Activated naive CD4-positive, alpha-beta T cell treated with anti-CD3 and anti-CD28 coated beads, Interleukin-2, amount 10 ng/mL, durations not matched to agents 7 days and 5 days (primary cell): ENCODE results near the gene GBX1.

Experiments
- CTCF ChIA-PET: fragments of 350-600 bp; sonication (Branson Sonifier 250); formaldehyde crosslinking; loops from one replicate; lab custom pipeline; 2021; ENCODE audit warnings: antibody characterized with exemption; lab: Charles Lee
- DNase-seq: peaks from one replicate; pipeline ENCODE4 v3.0.0-alpha.2; 2020
- H3K27ac Mint-ChIP-seq: one replicate; pipeline ENCODE4 v1.8.0; 2021; ENCODE audit warnings: mild to moderate bottlenecking, moderate library complexity, mixed read lengths
- H3K27me3 Mint-ChIP-seq: one replicate; pipeline ENCODE4 v1.8.0; 2021; ENCODE audit warnings: mild to moderate bottlenecking, mixed read lengths
- H3K36me3 Mint-ChIP-seq: one replicate; pipeline ENCODE4 v1.8.0; 2021; ENCODE audit warnings: mixed read lengths
- H3K4me1 Mint-ChIP-seq: one replicate; pipeline ENCODE4 v1.8.0; 2021; ENCODE audit warnings: mixed read lengths
- H3K4me3 Mint-ChIP-seq: one replicate; pipeline ENCODE4 v1.8.0; 2021; ENCODE audit warnings: mild to moderate bottlenecking, moderate library complexity, mixed read lengths
- H3K9me3 Mint-ChIP-seq: one replicate; pipeline ENCODE4 v1.8.0; 2021; ENCODE audit warnings: mixed read lengths

GBX1 gene

DNA sequence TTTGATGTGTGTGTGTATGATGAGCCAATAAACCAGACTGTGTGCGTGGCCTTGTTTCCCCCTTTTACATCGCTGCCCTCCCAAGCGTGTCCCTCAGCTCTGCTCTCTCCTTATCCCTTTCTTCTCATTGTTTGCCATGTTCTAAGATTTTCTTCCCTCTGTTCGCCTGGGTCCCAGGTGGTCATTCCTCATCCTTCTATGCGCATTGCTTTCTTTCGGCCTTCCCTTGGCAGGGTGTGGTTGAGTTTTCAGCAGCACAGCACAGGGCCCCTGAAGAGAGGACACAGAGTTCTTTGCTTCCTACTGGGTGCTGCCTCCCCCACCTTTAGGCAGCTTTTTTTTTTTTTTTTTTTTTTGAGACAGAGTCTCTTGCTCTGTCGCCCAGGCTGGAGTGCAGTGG, 23.1 kb downstream of the GBX1 start:
- peaks cover 33% of the 10 kb centered on the region for H3K27me3 Mint-ChIP-seq
- H3K4me1 Mint-ChIP-seq = no peaks in the 10 kb centered on the region
- no peak for DNase-seq
- no peaks in the 10 kb centered on the region for H3K36me3 Mint-ChIP-seq
- CTCF ChIA-PET = interaction anchor here (1.3 kb wide), 1 partner anchor 10 kb away, joined by 3 read pairs; no protein-coding TSS in a partner anchor
- H3K4me3 Mint-ChIP-seq = no peak overlapping the region
- H3K9me3 Mint-ChIP-seq = no peaks in the 10 kb centered on the region
- no peak overlapping the region for H3K27ac Mint-ChIP-seq

DNA sequence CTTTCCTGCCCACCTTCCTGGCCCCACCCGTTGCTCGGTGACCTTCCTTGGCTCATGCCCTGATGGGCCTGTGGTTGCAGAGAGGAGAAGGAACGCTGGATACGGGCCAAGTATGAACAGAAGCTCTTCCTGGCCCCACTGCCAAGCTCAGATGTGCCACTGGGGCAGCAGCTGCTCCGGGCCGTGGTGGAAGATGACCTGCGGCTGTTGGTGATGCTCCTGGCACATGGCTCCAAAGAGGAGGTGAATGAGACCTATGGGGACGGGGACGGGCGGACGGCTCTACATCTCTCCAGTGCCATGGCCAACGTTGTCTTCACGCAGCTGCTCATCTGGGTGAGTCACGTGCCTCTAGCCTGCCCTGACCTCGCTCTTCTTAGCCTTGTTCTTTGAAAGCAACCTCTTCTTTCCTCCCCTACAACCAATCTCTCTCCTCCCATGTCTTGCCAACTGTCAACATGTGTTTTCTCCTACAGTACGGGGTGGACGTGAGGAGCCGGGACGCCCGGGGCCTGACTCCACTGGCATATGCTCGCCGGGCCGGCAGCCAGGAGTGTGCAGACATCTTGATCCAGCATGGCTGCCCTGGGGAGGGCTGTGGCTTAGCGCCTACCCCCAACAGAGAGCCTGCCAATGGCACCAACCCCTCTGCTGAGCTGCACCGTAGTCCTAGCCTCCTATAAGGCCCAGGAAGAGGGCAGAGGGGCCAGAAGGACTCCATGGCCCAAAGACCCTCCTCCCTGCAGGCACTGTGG, 24.1 kb downstream of the GBX1 start:
- H3K4me3 Mint-ChIP-seq = no peak overlapping the region
- CTCF ChIA-PET = interaction anchor here (1.3 to 1.4 kb wide), 2 partner anchors 11 to 19 kb away, joined by 3 to 4 read pairs; no protein-coding TSS in a partner anchor
- H3K27me3 Mint-ChIP-seq = peaks cover 24% of the 10 kb centered on the region
- H3K36me3 Mint-ChIP-seq = no peaks in the 10 kb centered on the region
- H3K9me3 Mint-ChIP-seq = no peaks in the 10 kb centered on the region
- H3K27ac Mint-ChIP-seq = no peak overlapping the region
- no peaks in the 10 kb centered on the region for H3K4me1 Mint-ChIP-seq
- DNase-seq = peak; percentile 13

DNA sequence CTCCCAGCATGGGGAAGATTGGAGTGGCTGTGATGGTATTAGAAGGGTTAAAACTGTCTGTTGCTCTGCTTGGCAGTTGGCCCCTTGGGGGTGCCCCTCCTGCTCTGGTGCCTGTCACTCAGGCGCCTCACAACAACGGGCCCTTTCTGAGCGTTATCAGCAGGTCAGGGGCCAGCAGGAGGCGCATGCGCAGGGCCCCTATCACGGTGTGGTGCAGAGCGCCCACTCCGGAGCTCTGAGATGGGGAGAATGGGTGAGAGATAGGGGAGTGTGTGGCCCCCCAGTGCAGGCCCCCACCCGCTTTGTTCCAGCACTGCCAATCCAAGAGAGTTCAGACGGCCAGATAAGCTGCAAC, 24.8 kb downstream of the GBX1 start:
- no peaks in the 10 kb centered on the region for H3K4me1 Mint-ChIP-seq
- CTCF ChIA-PET = interaction anchor here (1.4 kb wide), 1 partner anchor 19 kb away, joined by 4 read pairs; no protein-coding TSS in a partner anchor
- H3K4me3 Mint-ChIP-seq = no peak overlapping the region
- no peaks in the 10 kb centered on the region for H3K9me3 Mint-ChIP-seq
- no peak overlapping the region for H3K27ac Mint-ChIP-seq
- DNase-seq = peak; percentile 10
- peaks cover 16% of the 10 kb centered on the region for H3K27me3 Mint-ChIP-seq
- no peaks in the 10 kb centered on the region for H3K36me3 Mint-ChIP-seq

DNA sequence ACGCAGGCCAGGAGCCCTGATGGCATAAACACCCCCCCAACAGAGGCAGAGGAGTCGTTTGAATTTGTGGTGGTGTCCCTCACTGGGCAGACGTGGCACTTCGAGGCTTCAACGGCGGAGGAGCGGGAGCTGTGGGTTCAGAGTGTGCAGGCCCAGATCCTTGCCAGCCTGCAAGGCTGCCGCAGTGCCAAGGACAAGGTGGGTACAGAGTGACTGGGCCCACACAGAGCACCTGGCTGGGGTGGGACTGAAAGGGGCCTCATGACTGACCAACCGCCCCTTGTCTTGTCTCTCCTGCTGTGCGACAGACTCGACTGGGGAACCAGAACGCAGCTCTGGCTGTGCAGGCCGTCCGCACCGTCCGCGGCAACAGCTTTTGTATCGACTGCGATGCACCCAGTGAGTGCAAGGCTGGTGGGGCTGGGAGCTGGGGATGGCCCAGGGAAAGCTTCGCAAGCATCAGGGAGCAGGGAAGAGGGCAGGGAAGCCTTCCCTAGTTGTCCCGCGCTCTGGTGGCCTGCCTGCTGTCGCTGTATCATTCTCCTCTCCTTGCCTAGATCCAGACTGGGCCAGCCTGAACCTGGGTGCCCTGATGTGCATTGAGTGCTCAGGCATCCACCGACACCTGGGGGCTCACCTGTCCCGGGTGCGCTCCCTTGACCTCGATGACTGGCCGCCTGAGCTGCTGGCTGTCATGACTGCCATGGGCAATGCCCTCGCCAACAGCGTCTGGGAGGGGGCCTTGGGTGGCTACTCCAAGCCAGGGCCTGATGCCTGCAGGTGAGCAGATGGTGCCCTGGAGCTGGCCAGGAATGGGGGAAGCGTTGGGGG, 25.4 kb downstream of the GBX1 start:
- no peaks in the 10 kb centered on the region for H3K9me3 Mint-ChIP-seq
- CTCF ChIA-PET = interaction anchor here (1.1 to 1.4 kb wide), 2 partner anchors 18 kb away, joined by 3 to 4 read pairs; no protein-coding TSS in a partner anchor
- H3K4me1 Mint-ChIP-seq = no peaks in the 10 kb centered on the region
- no peaks in the 10 kb centered on the region for H3K36me3 Mint-ChIP-seq
- H3K27ac Mint-ChIP-seq = no peak overlapping the region
- peak; percentile 16 for DNase-seq
- H3K27me3 Mint-ChIP-seq = peaks cover 11% of the 10 kb centered on the region
- H3K4me3 Mint-ChIP-seq = no peak overlapping the region

DNA sequence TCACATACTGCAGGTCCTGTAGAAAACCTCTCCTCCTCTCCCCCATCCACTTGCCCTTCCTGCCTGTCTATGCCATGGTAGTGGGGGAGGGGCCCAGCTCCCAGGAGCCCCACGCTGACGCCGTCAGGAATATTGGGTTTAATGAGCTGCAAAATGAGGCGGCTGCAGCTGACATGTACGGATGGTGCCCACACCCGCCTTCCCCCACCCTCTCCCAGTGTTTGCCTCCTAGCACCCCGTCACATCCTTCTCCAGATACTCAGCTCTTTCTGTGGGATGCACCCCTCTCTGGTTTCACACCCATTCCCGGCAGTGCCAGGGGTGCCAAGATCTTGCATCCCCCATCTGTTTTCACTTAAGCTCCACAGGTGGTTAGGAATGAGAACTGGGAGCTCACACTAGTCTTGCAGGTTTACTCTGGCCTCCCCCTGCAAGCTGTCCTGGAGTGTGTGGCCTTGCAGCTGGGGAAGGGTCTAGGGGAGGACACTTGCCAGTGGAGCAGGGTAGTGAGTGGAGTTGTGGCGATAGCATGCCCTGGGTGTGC, 26.1 kb downstream of the GBX1 start:
- H3K27me3 Mint-ChIP-seq = peaks cover 4% of the 10 kb centered on the region
- CTCF ChIA-PET = interaction anchor here (1.1 to 1.6 kb wide), 2 partner anchors 17 to 103 kb away, joined by 3 read pairs; no protein-coding TSS in a partner anchor

DNA sequence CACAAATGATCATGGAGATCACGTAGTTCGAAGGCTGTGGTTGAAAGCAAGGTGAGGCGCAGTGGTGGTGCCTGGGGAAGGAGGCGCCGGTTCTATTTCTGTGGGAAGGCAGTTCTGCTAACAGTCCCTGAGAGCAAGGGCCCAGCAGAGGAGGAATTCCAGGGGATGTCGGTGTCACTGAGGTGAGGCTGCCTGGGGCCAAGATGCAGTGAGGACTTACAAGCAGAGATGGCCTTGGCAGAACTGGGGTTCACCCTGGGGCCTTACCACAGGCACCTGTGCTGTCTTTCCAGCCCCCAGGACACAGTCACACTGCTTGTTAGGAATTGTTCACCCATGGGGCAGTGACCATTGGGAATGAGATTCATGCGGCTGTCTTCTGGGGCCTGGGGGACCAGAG, 26.7 kb downstream of the GBX1 start:
- CTCF ChIA-PET = interaction anchor here (1.1 to 2.3 kb wide), 3 partner anchors 17 to 103 kb away, joined by 3 to 5 read pairs (median 3); no protein-coding TSS in a partner anchor
- Mint-ChIP-seq H3K36me3 (no peaks in the 10 kb centered on the region), H3K9me3 (no peaks in the 10 kb centered on the region), H3K27ac (no peak overlapping the region), H3K4me3 (no peak overlapping the region), H3K27me3 (no peaks in the 10 kb centered on the region), H3K4me1 (no peaks in the 10 kb centered on the region)
- DNase-seq = peak; percentile 1

More for the DNA sequence above, 26.1 kb downstream of the GBX1 start:
- DNase-seq = peak; percentile 19
- Mint-ChIP-seq H3K36me3 (no peaks in the 10 kb centered on the region), H3K4me3 (no peak overlapping the region), H3K27ac (no peak overlapping the region), H3K9me3 (no peaks in the 10 kb centered on the region), H3K4me1 (no peaks in the 10 kb centered on the region)

DNA sequence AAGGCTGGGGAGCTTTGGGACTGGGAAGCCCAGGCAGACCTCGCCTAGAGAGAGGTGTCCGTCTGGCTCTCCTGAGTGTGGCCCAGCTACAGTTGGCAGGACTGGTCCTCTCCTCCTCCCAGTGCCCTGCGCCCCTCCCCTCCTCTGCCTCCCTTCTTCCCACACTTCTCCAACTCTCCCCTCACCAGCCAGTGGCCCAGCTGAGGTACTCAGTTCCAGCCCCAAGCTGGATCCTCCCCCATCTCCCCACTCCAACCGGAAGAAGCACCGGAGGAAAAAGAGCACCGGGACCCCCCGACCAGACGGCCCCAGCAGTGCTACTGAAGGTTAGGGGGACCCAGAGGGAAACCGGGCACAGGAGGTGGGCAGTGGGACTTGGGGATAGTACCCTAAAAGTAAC, 27.7 kb downstream of the GBX1 start:
- peak; percentile 15 for DNase-seq
- H3K36me3 Mint-ChIP-seq = no peaks in the 10 kb centered on the region
- no peaks in the 10 kb centered on the region for H3K27me3 Mint-ChIP-seq
- no peaks in the 10 kb centered on the region for H3K4me1 Mint-ChIP-seq
- no peak overlapping the region for H3K27ac Mint-ChIP-seq
- no peaks in the 10 kb centered on the region for H3K9me3 Mint-ChIP-seq
- no peak overlapping the region for H3K4me3 Mint-ChIP-seq
- CTCF ChIA-PET = interaction anchor here (0.6 to 2.3 kb wide), 5 partner anchors 16 to 105 kb away, joined by 3 to 5 read pairs (median 3); no protein-coding TSS in a partner anchor

DNA sequence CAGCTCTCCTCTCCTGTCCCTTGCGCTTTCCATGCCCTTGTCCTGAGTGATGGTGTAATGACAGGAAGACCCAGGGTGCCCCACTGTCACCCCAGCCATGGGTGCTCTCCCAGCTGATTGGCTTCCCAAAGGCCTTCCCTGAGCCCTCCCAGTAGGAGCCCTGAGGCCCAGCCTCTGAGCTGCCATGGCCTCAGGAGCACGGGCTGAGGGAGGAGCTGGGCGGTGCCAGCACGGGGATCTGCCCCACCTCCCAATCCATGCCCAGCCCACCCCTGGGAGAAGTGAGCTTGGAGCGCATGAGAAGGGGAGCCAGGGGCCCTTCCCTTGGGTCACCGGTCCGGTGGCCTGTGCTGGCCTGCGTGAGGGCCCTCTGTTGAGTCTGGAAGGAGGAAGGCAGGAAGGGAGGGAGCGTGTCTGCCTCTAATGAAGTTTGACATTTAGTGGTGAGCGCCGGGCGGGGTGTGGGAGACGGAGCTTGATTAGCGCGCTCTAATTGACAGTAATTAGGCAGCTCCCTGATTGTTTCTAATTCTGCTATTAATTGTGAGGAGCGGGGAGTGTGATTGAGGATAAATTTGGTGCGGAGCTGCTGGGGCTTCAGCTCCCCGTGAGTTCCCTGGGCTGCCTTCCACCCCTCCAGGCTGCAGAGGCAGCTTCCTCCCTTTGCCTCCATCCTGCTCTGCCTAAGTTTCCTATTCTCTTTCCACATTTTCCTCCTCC, 28.3 kb downstream of the GBX1 start:
- peak; percentile 8 for DNase-seq
- no peak overlapping the region for H3K27ac Mint-ChIP-seq

DNA sequence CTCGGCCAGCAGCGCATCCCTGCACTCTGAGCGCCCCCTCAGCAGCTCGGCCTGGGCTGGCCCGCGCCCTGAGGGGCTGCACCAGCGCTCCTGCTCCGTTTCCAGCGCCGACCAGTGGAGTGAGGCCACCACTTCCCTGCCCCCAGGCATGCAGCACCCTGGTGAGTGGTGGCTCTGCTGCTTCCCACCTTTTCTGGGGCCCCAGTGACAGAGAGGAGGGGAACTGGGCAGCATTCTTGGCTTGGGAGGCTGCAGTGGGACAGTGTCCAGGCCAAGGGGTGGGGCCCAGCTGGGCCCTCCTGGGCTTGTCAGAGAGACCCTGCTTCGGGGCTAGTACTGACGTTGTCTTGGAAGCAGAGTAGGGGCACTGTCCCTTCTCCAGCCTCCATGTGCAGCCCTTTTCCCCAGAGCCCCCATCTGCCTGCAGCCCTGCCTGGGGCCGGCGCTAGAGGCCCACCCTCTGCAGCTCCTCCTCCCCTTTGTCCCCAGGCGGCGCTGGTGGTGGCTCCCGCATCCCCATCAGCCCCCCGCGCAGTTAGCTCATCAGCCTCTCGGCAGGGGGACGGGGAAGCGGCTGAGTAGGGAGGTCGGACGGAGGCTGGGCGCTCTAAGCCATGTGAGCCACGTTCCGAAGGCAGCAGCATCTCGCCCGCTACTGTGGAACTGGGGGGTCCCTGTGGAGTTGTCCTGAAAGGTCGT, 29.2 kb downstream of the GBX1 start:
- CTCF ChIA-PET = interaction anchor here (1.2 to 2.3 kb wide), 2 partner anchors 31 to 106 kb away, joined by 4 to 5 read pairs; no protein-coding TSS in a partner anchor
- Mint-ChIP-seq H3K9me3 (no peaks in the 10 kb centered on the region), H3K36me3 (no peaks in the 10 kb centered on the region), H3K27ac (no peak overlapping the region), H3K27me3 (no peaks in the 10 kb centered on the region), H3K4me1 (no peaks in the 10 kb centered on the region), H3K4me3 (no peak overlapping the region)
- peak; percentile 17 for DNase-seq

More for the DNA sequence above, 28.3 kb downstream of the GBX1 start:
- Mint-ChIP-seq H3K4me3 (no peak overlapping the region), H3K27me3 (no peaks in the 10 kb centered on the region), H3K9me3 (no peaks in the 10 kb centered on the region), H3K36me3 (no peaks in the 10 kb centered on the region), H3K4me1 (no peaks in the 10 kb centered on the region)
- CTCF ChIA-PET = interaction anchor here (0.6 to 2.3 kb wide), 4 partner anchors 16 to 105 kb away, joined by 3 to 5 read pairs (median 4); no protein-coding TSS in a partner anchor

DNA sequence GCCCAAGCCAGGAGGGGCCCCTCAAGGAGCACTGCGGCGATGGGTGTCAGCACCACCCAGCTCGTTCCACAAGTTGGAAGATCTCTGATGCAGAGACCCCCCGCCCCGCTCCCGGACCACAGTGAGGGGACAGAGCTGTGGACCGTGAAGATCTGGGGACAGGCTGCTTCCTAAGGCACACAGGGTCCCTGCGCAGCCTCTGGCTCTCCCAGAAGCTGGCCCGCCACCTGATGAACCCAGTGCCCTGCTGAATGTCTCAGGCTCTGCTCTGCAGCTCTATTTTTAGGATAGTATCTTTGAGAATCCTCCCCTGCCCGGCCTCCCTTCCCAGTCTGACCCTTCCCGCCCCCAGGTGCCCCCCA, 29.7 kb downstream of the GBX1 start:
- H3K27me3 Mint-ChIP-seq = no peaks in the 10 kb centered on the region
- CTCF ChIA-PET = no interaction called here
- no peaks in the 10 kb centered on the region for H3K36me3 Mint-ChIP-seq
- H3K27ac Mint-ChIP-seq = no peak overlapping the region
- H3K4me3 Mint-ChIP-seq = no peak overlapping the region
- DNase-seq = peak; percentile 8
- no peaks in the 10 kb centered on the region for H3K9me3 Mint-ChIP-seq
- no peaks in the 10 kb centered on the region for H3K4me1 Mint-ChIP-seq

DNA sequence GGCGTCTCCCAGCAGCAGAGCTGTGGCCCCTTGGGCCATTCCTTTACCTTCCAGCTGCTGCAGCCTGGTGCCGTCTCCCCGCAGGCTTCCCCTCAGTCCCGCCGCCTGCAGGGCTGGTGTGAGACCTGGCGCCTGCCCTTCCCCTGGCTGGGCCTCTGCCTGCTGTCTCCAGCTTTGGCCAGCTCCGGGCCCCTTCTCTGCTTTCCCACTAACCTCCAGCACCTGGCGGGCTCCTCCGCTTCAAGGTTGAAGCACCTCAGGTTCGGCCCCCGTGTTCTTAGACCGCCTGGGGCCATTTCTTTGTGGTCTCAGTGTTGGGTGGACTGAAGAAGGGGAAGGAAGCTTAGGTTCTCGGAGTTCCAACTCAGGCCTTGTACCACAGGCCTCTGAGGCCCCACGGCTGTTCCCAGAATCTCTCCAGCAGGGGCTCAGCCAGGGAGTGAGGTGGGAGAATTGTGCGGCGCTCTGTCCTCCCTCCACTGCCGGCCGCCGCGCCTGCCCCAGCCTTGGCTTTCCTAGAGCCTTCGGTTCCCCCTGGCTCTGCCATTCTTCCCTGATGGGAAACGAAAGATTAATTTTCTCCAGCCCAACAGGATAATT, 30.3 kb downstream of the GBX1 start:
- H3K9me3 Mint-ChIP-seq = no peaks in the 10 kb centered on the region
- CTCF ChIA-PET = no interaction called here
- H3K4me1 Mint-ChIP-seq = no peaks in the 10 kb centered on the region
- H3K27me3 Mint-ChIP-seq = no peaks in the 10 kb centered on the region
- no peaks in the 10 kb centered on the region for H3K36me3 Mint-ChIP-seq
- no peak overlapping the region for H3K27ac Mint-ChIP-seq
- DNase-seq = peak; percentile 19
- H3K4me3 Mint-ChIP-seq = no peak overlapping the region

DNA sequence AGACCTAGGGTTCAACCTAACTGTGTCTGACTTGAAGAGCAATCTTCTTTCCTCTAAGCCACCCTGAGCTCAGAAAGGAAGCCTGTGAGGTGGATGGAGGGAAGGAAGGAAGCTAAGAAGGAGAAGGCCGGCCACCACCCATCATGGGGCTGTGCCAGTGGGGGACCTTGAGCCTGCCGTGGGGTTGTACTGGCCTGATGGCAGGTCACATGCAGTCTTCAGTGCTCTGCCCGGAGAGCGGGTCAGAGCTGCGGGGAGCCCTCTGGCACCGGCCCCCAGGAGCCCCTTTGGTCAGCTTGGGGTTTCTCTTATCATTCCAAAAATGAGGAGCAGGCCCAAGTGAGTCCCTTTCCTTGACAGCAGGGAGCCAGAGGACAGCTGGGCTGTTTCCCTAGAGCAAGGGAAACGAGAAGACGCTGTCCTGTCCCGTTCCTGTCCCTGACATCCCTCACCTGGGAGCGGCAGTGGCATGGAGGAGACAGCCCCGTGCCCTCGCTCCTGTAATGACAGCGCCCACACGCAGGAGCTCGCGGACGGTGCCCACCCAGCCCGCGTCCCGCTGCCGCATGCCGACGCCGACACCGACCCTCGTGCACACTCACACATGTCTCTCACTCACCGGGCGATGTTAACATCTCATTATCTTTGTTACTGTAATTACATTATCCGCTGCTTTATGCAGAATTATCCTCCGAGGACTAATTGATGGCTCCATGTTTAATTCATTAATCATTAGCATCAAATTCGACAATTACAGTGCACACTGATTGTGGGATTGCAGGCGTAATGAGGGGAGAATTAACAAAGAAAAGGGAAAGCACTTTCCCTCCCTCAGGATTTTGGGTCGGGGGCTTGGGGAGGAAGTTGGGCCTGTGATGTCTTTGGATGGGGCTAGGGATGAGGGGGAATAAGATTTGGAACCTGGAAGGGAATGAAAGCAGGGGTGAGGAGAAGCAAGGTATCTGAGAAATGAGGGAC, 31.3 kb downstream of the GBX1 start:
- no peak for DNase-seq
- no peak overlapping the region for H3K27ac Mint-ChIP-seq

More for the DNA sequence above, 31.3 kb downstream of the GBX1 start:
- CTCF ChIA-PET = interaction anchor here (0.7 kb wide), 1 partner anchor 26 kb away, joined by 3 read pairs; no protein-coding TSS in a partner anchor
- no peaks in the 10 kb centered on the region for H3K36me3 Mint-ChIP-seq
- no peaks in the 10 kb centered on the region for H3K9me3 Mint-ChIP-seq
- no peaks in the 10 kb centered on the region for H3K27me3 Mint-ChIP-seq
- H3K4me3 Mint-ChIP-seq = no peak overlapping the region
- no peaks in the 10 kb centered on the region for H3K4me1 Mint-ChIP-seq
